ENCODE results near the gene LAMA4.
A peak's percentile ranks its signal among the peaks of the same experiment; 100 is the strongest.

DNA sequence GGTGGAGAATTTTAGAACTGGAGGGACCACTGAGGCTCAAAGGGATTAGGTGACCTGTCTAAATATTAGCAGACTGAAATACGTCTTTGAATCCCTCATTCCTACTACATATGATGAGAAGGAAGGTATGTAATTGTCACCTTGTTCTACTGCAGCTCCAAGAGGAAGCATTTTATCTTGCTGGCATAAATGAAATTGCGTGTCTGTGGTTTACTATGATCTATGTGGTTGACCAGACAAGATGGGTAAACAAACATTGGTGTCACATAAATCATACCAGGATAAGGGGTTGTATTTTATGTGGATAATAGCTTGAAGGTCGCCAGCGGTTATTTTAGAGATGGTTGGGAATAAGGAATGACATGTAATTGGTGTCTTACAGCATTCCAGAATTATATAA is 78.2 kb downstream of the LAMA4 start:
- TF ChIP-seq FOXK2 (IDR thresholded peaks at IDR 0.05), result no peak
- peak; percentile 73 for TF ChIP-seq ARNT (IDR thresholded peaks at IDR 0.05)
- no peak for TF ChIP-seq BHLHE40 (IDR thresholded peaks at IDR 0.05; ENCODE audit: borderline replicate concordance)
- TF ChIP-seq CTBP1 (IDR thresholded peaks at IDR 0.05; ENCODE audit: borderline replicate concordance), result no peak
- TF ChIP-seq ELF4 (IDR thresholded peaks at IDR 0.05), result no peak

All from HEK293T (cell line).